Measurements from ENCODE around the gene TRERF1. TPM values are rescaled to one million over a fixed set of nuclear protein-coding genes. Genes with fewer than 3 reads are reported as not detected.
"Not testable (repeated sequence)": the region's sequence is repeated elsewhere in the genome, so short reads cannot be mapped to it uniquely, and the experiment has no call there.

TRERF1 gene
- total RNA-seq, 4 donors from 2014 or later: 0.47 to 0.87 (median 0.50) TPM

- no peaks in the 10 kb centered on the region for H3K9me3 ChIP-seq
- H3K4me1 ChIP-seq: peaks cover 0 to 13% of the 10 kb centered on the region in 2 donors
- intact Hi-C loops (cut with DNase I; ENCODE audit: low total_unique reads): no loop called here
- H3K4me3 ChIP-seq: no peak overlapping the region
- no peaks in the 10 kb centered on the region for H3K27me3 ChIP-seq
- H3K36me3 ChIP-seq: no peaks in the 10 kb centered on the region
- ATAC-seq: no peak
- in situ Hi-C loops (cut with MboI; ENCODE audit: low sequenced_read_pairs in 4 of 4): no loop called here
- H3K27ac ChIP-seq: peak overlapping the region in 1 of 4 donors; percentile 51
- no peak for DNase-seq
- TF ChIP-seq POLR2A (IDR thresholded peaks at IDR 0.05) (no peak), CTCF (IDR thresholded peaks at IDR 0.05 in 4 of 5, conservative IDR thresholded peaks at IDR 0.05 in 1 of 5) (no peak)
Observed at GRCh38 chr6:42448391-42448790, 3.3 kb downstream of the TRERF1 start.

- no peaks in the 10 kb centered on the region for H3K27me3 ChIP-seq
- no peak overlapping the region for H3K27ac ChIP-seq
- no peak for TF ChIP-seq CTCF (IDR thresholded peaks at IDR 0.05 in 4 of 5, conservative IDR thresholded peaks at IDR 0.05 in 1 of 5)
- TF ChIP-seq POLR2A (IDR thresholded peaks at IDR 0.05): no peak
- H3K9me3 ChIP-seq: no peaks in the 10 kb centered on the region
- peaks cover 0 to 13% of the 10 kb centered on the region in 2 donors for H3K4me1 ChIP-seq
- H3K36me3 ChIP-seq: no peaks in the 10 kb centered on the region
- in situ Hi-C loops (cut with MboI; ENCODE audit: low sequenced_read_pairs in 4 of 4) (no loop called here), intact Hi-C loops (cut with DNase I; ENCODE audit: low total_unique reads) (no loop called here)
- no peak for DNase-seq
- ATAC-seq: no peak
- no peak overlapping the region for H3K4me3 ChIP-seq
Observed at GRCh38 chr6:42446996-42447395, 4.7 kb downstream of the TRERF1 start.

GRCh38 chr6:42446370-42446769 lies 5.4 kb downstream of the TRERF1 start:
- ATAC-seq (no peak), DNase-seq (no peak)
- no peak overlapping the region for H3K27ac ChIP-seq
- no peaks in the 10 kb centered on the region for H3K9me3 ChIP-seq
- no peaks in the 10 kb centered on the region for H3K36me3 ChIP-seq
- intact Hi-C loops (cut with DNase I; ENCODE audit: low total_unique reads): no loop called here
- H3K4me1 ChIP-seq: peaks cover 0 to 8% of the 10 kb centered on the region in 2 donors
- no peak overlapping the region for H3K4me3 ChIP-seq
- in situ Hi-C loops (cut with MboI; ENCODE audit: low sequenced_read_pairs in 4 of 4): no loop called here
- TF ChIP-seq POLR2A (IDR thresholded peaks at IDR 0.05) (no peak), CTCF (IDR thresholded peaks at IDR 0.05 in 4 of 5, conservative IDR thresholded peaks at IDR 0.05 in 1 of 5) (no peak)
- H3K27me3 ChIP-seq: no peaks in the 10 kb centered on the region

GRCh38 chr6:42445955-42446354 lies 5.8 kb downstream of the TRERF1 start:
- H3K36me3 ChIP-seq; H3K27ac ChIP-seq; intact Hi-C loops (cut with DNase I; ENCODE audit: low total_unique reads); H3K4me1 ChIP-seq; ATAC-seq; DNase-seq; in situ Hi-C loops (cut with MboI; ENCODE audit: low sequenced_read_pairs in 4 of 4); H3K4me3 ChIP-seq; H3K9me3 ChIP-seq; H3K27me3 ChIP-seq: not testable (repeated sequence)

GRCh38 chr6:42443312-42444060 lies 8.2 kb downstream of the TRERF1 start:
- Histone ChIP-seq H3K9me3 (no peaks in the 10 kb centered on the region), H3K4me1 (no peaks in the 10 kb centered on the region), H3K27ac (peak overlapping the region in 2 of 4 donors; percentile 8 to 10), H3K36me3 (no peaks in the 10 kb centered on the region), H3K4me3 (no peak overlapping the region), H3K27me3 (no peaks in the 10 kb centered on the region)
- ATAC-seq: no peak
- in situ Hi-C loops (cut with MboI; ENCODE audit: low sequenced_read_pairs in 4 of 4): no loop called here
- no peak for TF ChIP-seq POLR2A (IDR thresholded peaks at IDR 0.05)
- no peak for TF ChIP-seq CTCF (IDR thresholded peaks at IDR 0.05 in 4 of 5, conservative IDR thresholded peaks at IDR 0.05 in 1 of 5)
- intact Hi-C loops (cut with DNase I; ENCODE audit: low total_unique reads): no loop called here
- DNase-seq: no peak

All from gastrocnemius medialis (tissue), 4 donors.